Hematopoietic multipotent progenitor cell treated with erythropoietin and hydrocortisone succinate and interleukin-3 and kit ligand, for 17 days (in vitro differentiated cells): Measurements from ENCODE around the gene MLPH.

ENCODE experiments used
- DNase-seq: peaks from one replicate; pipeline ENCODE4 v3.0.0-alpha.2; 2015; ENCODE audit warnings: low spot score

MLPH gene

GRCh38 chr2:237486819-237487448, at the start of gene MLPH:
Gene MLPH, plus strand, starts transcription at chr2:237487251. Its CDS starts 6,176 bp downstream, at chr2:237493427.
- DNase-seq: no peak

GRCh38 chr2:237437566-237437965, 49.5 kb upstream of the MLPH start:
- no peak for DNase-seq

GRCh38 chr2:237438080-237438940, 48.7 kb upstream of the MLPH start:
- DNase-seq: no peak

- no peak for DNase-seq
These were observed 46.2 kb upstream of the MLPH start for GRCh38 chr2:237440819-237441281.

- DNase-seq: no peak
These were observed 45.3 kb upstream of the MLPH start for GRCh38 chr2:237441605-237442274.

GRCh38 chr2:237444071-237444470, 43.0 kb upstream of the MLPH start:
- DNase-seq: no peak

- DNase-seq: no peak
These were observed 41.3 kb upstream of the MLPH start for GRCh38 chr2:237445611-237446337.

- no peak for DNase-seq
These were observed 40.7 kb upstream of the MLPH start for GRCh38 chr2:237446338-237446665.

GRCh38 chr2:237447496-237447895, 39.6 kb upstream of the MLPH start:
- no peak for DNase-seq

GRCh38 chr2:237448171-237448570, 38.9 kb upstream of the MLPH start:
- no peak for DNase-seq

- no peak for DNase-seq
These were observed 38.4 kb upstream of the MLPH start for GRCh38 chr2:237448626-237449025.

GRCh38 chr2:237449193-237449881, 37.7 kb upstream of the MLPH start:
- no peak for DNase-seq

GRCh38 chr2:237450108-237450507, 36.9 kb upstream of the MLPH start:
- DNase-seq: no peak

GRCh38 chr2:237450583-237450982, 36.5 kb upstream of the MLPH start:
- DNase-seq: no peak

GRCh38 chr2:237451643-237452469, 35.2 kb upstream of the MLPH start:
- DNase-seq: no peak

- DNase-seq: no peak
These were observed 34.2 kb upstream of the MLPH start for GRCh38 chr2:237452861-237453260.

GRCh38 chr2:237453671-237454070, 33.4 kb upstream of the MLPH start:
- no peak for DNase-seq

- DNase-seq: no peak
These were observed 31.3 kb upstream of the MLPH start for GRCh38 chr2:237455764-237456163.

- no peak for DNase-seq
These were observed 30.7 kb upstream of the MLPH start for GRCh38 chr2:237456200-237456843.

- no peak for DNase-seq
These were observed 29.6 kb upstream of the MLPH start for GRCh38 chr2:237457388-237457941.
